Midbrain (tissue), 1 donor: Measurements from ENCODE around the gene PCDHB4.
"Not testable (repeated sequence)": the region's sequence is repeated elsewhere in the genome, so short reads cannot be mapped to it uniquely, and the experiment has no call there.

Experiments used
- DNase-seq: peaks from one replicate; lab custom pipeline; 2025; lab: John Stamatoyannopoulos, UW

The PCDHB4 gene

GRCh38 chr5:141150224-141150992, 28.8 kb downstream of the PCDHB4 start:
- no peak for DNase-seq

GRCh38 chr5:141150993-141151325, 29.3 kb downstream of the PCDHB4 start:
- DNase-seq: no peak

GRCh38 chr5:141151632-141152031, 30.0 kb downstream of the PCDHB4 start:
- DNase-seq: not testable (repeated sequence)

- not testable (repeated sequence) for DNase-seq
These were observed 30.5 kb downstream of the PCDHB4 start for GRCh38 chr5:141152096-141152495.

- no peak for DNase-seq
These were observed 34.1 kb downstream of the PCDHB4 start for GRCh38 chr5:141155540-141156374.

GRCh38 chr5:141157356-141157755, 35.7 kb downstream of the PCDHB4 start:
- not testable (repeated sequence) for DNase-seq

GRCh38 chr5:141157901-141158300, 36.3 kb downstream of the PCDHB4 start:
- not testable (repeated sequence) for DNase-seq

- DNase-seq: peak; percentile 18
These were observed 51.0 kb downstream of the PCDHB4 start, which contains the start of gene PCDHB7 for GRCh38 chr5:141172381-141173204. Gene PCDHB7, plus strand, starts transcription at chr5:141172644. Its CDS starts 192 bp downstream, at chr5:141172836.

GRCh38 chr5:141174291-141175104, 52.9 kb downstream of the PCDHB4 start:
- not testable (repeated sequence) for DNase-seq
